GM19438 (cell line): ENCODE results near the gene AICDA.
"Not testable (repeated sequence)": the region's sequence is repeated elsewhere in the genome, so short reads cannot be mapped to it uniquely, and the experiment has no call there.

Experiments used
- ATAC-seq: cut with Tn5 transposase; IDR thresholded peaks from one replicate; pipeline ENCODE4 v1.9.1; 2021; ENCODE audit warnings: low read depth; ENCODE audit not compliant: unreplicated experiment

Gene AICDA

DNA sequence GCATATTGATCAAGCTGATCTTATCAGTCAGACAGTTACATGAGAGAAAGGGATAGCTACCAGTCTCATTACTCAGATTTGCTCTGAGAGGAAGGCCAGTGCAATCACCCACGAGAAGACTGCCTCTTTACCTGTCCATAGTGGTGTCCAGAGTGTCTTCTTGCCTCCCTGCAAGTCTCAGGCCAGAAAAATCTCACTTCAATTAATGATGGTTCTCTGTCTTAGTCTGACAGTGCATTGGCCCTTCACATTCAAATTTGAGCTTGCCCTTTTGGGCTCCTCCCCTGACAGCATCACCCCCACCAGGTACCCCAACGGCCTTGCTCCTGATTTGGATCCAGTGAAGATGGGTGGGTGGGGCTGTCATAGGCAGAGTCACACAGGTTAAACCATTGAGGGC is at the start of gene AICDA:
Gene AICDA (minus strand): TSS at position 231 of the 400 bp plus-strand sequence. CDS start 92 bp downstream, at position 139.
- no peak for ATAC-seq

DNA sequence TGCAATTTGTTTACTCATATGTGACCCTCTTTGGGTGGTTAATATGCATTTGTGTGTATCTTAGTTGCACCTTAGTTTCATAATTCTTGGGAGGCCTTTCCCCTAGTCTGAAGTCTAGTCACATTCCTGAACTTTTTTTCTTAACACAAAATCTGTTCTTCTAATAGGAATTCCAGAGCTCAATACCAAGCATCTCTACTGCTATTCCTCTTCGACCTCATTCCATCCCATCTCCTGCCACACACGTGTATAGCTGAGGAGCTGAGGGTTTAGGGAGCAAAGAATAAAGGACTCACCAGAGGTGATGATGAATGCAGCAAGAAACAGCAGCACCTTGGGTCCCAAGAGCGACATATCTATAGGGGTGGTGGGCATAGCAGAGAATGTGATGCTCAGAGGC is 49.1 kb upstream of the AICDA start:
- ATAC-seq, result no peak

DNA sequence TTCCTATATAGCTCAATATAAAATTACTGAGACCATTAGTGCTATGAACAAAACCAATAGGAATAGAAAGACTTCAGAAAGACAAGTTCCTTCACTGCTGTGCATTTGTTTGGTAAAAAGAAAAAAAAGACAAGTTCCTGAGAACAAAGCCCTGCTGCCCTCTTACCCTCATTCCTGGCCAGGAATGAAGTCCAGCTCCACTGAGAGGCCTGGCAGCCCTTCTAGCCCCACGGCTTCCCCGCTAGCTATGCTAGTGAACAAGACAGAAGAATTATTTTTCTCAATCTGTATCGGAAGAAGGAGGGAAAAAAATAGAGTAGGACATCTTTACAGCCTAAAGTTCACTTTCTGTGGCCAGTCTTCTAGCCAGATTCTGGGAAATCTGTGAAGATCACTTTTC is 48.4 kb upstream of the AICDA start:
- ATAC-seq, result no peak

DNA sequence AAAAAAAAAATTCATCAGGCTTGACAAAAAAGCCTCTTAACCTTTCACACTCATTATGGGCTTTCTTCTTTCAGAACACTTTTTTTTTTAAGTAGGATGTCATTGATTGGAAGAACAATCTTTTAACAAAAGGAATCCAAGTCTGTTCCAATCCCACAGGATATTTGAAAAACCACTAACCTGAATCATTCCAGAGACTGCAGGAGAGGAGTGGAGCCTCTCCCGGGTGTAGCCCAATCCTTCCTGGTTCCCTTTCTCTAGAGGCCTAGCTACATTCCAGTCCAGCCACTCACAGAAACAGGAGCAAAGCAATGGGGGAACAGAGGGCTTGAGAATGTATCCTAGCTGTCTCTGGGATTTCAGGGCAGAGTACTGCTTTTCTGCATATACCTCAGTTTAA is 45.7 kb upstream of the AICDA start:
- no peak for ATAC-seq

DNA sequence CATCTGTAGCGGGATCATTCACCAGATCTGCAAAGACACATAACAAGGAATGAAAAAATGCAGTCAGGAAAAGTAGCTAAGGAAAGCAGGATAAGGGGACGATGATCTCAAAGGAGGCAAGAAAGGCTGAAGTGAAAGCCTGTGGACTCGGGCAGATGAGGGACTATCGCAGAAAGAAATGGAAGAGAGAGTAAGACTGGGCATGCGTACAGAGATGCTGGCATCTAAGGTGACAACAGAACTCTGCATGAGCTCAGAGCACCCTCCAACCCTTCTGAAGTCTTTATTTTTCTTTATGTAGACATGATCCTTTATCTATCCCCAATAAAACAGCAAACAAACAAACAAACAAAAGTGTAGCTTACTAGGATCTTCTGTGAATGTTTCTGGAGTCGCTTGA is 42.8 kb upstream of the AICDA start:
- ATAC-seq, result no peak

DNA sequence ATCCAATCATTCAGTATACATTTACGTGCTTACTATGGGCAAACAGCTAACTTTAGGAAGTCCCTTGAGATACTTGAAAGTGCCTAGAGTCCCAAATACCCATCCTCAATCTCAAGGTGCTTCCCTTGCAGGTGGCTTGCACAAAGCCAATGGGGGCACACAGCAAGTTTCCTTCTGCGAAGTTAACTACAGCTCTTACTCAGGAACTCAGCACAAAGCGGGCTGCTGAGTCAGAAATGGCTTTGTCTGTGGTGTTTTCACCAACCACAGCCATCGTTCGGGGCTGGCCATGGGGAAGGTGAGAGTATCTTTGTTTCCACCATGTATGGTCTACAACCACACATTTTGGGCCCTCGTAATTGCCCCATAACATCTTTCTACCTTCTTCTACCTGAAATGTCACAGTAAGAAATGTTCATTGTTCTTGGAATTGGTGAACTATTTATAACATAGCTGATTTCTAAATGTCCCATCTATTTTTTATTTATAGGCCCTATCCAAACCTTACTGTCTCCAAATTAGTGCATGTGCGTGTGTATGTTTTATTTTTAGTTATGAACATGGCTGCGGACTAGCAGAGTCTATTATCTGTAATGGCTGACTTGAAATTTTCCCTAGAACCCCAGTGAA is 36.0 kb upstream of the AICDA start:
- ATAC-seq, result peak; percentile 50

DNA sequence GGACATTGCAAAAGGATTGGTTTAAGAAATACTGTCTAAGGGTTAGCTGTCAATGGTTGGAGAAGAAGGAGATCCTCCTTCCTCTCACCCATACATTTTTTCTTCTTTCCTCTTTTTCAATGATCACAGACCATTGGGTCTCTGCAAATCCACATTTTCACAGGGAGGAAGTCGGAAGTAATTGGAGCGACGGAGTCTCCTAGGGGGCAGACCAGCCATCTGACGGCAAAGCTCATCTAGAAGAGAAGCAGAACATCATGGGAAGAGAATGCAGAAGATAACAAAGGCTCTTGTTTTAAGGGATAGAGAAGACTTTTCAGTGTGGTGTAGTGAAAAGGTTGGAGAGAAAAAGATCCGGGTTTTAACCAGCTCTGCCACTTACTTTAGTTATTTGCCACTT is 35.3 kb upstream of the AICDA start:
- ATAC-seq, result no peak

DNA sequence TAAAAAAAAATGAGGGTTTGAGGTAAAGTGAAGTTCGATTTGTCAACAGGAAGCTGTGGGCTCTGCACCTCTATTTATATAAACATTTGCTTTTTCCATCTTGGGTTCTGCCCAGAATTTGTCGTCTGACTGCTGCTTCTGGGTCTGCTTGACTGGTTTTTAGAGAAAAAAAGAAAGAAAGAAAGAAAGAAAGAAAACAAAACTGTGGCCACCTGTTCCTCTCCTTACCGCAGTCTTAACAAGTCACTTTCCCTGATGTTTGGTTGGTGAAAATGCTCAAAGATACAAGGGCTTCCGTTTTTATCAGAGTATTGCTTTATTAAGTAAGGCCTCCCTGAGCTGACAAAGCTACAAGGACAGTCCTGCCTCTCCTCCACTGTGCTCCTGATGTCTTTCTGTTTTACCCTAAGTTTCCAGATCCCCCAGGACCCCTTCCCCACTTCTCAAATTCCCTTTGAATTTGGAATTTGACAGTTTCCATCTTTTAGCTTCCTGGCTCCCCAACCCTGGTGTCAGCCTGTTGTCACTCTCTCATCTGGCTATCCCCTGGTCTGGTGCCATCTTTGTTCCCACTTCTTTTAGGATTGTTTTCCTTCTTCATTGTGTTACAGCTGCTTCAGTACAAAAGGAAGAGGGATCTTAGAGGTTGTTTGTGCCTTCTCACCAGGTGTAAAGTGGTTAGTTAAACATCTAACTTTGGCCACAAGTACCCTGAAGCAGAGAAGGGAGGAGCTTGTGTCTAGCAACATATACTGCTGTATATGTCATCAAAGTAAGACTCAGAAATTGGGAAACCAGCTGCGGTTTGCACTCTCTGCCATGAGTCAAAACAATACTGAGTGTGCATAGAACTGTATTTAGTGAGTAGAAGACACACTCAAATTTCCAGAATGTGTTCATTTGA is 31.9 kb upstream of the AICDA start:
- peak; percentile 68 for ATAC-seq

DNA sequence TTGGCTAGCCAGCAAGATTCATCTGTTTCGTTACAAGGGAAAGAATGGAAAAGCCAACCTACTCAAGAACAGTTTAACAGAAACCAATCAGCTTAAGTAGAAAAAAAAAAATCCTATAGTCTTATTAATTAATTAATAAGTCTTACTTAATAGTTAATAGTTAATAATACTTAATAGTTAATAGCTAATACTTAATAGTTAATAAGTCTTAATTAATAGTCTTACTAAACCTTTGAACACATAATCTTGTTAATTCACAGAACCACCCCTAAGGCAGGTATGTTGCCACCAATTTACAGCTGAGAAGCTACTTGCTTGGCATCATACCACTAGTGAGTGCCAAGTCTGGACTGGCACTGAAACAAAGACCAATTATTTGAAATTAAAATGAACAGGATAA is 30.1 kb upstream of the AICDA start:
- no peak for ATAC-seq

DNA sequence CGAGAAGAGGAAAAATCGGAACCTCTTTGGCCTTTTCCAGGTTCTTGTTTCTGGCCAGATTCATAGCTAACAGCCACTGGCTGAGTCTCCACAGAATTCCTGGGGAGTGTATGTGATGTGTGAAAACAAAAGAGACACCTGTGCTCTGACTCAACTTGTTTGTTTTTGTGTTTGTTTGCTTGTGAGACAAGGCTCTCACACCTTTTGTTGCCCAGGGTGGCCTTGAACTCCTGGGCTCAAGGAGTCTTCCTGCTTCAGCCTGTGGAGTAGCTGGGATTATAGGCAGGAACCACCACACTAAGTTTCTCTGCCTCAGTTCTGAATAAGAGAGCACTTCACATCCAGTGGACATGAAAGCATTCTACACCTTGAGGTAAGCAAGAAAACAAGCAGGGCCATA is 27.3 kb upstream of the AICDA start:
- no peak for ATAC-seq

DNA sequence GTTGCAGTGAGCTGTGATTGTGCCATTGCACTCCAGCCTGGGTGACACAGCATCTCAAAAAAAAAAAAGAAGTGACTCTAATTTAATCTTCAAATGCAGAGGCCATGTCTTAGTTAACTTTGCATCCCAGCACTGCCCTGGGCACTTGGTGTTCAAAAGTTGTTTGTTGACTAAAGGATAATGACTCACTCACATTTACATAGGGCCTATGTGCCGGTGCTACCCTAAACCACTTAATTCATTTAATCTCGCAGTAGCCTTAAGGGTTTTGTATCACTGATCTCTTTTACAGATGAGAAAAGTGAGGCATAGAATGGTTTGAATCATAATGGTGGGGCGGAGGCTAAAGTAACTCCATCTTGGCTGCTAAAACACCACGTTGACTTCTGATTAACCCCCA is 26.3 kb upstream of the AICDA start:
- no peak for ATAC-seq

DNA sequence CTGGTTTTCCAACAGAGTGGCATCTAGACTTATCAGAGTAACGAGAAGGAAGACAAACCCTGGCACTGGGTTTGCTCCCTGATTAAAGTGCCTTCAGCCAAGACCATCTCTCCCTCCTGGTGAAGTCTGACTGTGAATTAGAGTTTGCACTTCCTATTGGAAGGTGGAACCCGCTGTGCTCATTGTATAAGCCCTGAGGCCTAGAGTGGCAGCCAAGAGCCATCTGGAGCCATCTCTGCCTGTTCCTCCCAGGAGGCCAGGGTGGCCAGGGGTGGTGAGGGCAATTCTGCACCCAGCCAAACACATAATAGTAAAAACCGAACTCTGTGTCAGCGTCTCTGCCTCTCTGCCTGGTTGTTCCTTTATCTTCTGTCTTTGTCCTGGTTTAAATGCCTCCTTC is 25.0 kb upstream of the AICDA start:
- no peak for ATAC-seq

DNA sequence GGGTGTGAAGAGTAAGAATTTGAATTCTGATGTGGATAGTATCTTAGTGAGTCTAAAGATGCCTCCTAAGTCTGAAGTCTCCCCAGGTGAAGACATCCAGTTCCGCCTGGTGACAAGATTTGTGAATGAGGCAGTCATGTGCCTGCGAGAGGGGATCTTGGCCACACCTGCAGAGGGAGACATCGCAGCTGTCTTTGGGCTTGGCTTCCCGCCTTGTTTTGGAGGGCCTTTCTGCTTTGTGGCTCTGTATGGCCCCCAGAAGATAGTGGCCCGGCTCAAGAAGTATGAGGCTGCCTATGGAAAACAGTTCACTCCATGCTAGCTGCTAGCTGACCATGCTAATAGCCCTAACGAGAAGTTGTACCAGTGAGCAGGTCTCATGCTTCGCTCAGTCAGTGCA is 24.6 kb upstream of the AICDA start:
- no peak for ATAC-seq

DNA sequence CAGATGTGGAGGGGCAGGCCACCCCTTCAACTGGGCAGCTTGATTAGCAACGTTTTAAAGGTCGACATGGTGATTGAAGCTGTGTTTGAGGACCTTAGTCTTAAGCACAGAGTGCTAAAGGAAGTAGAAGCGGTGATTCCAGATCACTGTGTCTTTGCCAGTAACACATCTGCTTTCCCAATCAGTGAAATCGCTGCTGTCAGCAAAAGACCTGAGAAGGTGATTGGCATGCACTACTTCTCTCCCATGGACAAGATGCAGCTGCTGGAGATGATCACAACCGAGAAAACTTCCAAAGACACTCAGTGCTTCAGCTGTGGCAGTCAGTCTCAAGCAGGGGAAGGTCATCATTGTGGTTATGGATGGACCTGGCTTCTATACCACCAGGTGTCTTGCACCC is 23.9 kb upstream of the AICDA start:
- ATAC-seq, result no peak

DNA sequence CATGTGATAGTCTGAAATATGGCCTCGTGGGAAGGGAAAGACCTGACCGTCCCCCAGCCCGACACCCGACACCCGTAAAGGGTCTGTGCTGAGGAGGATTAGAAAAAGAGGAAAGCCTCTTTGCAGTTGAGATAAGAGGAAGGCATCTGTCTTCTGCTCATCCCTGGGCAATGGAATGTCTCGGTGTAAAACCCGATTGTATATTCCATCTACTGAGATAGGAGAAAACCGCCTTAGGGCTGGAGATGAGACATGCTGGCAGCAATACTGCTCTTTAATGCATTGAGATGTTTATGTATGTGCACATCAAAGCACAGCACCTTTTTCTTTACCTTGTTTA is 23.3 kb upstream of the AICDA start:
- ATAC-seq, result not testable (repeated sequence)

DNA sequence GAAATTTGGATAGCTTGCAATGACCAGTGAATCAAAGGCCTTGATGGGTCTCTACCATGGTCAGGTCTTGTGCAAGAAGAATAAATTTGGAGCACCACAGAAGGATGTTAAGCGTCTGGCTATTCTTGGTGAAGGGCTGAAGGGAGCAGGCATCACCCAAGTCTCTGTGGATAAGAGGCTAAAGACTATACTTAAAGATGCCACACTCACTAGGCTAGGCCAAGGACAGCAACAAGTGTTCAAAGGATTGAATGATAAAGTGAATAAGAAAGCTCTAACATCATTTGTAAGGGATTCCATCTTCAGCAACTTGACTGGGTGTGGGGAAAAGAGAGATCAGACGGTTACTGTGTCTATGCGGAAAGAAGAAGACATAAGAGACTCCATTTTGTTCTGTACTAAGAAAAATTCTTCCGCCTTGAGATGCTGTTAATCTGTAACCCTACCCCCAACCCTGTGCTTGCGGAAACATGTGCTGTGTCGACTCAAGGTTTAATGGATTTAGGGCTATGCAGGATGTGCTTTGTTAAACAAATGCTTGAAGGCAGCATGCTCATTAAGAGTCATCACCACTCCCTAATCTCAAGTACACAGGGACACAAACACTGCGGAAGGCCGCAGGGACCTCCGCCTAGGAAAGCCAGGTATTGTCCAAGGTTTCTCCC is 22.8 kb upstream of the AICDA start:
- not testable (repeated sequence) for ATAC-seq

DNA sequence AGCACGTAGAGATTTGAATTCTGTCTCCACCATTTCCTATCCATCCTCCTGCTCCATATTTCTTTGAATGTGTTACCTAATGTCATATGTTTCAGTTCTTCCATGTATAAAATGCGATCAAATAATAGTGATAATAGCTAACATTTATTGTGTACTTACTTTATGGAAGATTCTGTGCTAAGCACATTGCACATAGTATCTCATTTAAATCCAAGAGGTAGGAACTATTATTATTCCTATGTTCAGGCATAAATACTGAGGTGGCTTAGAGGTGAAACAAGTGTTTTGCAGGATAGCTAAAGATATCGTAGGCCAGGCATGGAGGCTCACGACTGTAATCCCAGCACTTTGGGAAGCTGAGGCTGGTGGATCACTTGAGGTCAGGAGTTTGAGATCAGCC is 17.5 kb upstream of the AICDA start:
- no peak for ATAC-seq

DNA sequence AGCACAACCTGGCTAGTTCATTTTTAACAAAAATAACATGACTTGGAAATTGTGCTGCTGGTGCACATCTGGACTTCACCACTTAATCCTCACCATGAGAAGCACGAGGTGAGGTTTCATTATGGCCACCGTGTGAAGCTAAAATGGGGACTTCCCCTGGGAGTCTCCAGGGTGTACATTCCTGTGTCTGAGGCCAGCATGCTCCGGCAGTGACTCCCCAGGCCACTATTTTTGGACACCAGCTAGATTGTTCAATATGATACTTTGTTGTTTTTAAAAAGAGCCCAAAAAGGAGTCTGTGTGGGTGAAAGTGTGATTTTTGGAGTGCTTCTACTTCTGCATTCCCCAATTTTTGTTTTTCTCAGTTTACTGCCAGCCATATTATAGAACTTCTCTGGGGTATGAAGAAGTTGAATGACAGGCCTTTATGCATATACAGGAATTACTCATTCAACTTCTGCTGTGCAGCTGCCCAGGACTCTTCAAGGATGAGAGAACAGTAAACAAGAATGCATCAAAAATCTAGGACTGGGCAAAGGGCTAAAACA is 16.9 kb upstream of the AICDA start:
- ATAC-seq, result peak; percentile 95

DNA sequence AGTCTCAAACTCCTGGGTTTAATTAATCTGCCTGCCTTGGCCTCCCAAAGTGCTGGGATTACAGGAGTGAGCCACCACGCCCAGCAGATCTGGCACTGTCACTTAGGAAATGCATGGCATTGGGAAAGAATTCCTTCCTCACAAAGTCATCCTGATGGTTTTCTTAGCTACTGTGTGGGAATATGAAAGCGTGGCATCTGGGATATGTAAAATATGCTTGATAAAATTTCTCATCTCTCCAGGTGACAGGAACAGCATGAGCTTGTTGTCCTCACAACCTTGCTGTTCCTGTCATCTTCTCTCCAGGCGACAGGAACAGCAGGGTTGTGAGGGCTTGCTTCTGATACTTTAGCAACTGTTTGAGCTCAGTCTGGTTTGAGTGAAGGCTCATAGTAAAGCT is 16.1 kb upstream of the AICDA start:
- ATAC-seq, result no peak

DNA sequence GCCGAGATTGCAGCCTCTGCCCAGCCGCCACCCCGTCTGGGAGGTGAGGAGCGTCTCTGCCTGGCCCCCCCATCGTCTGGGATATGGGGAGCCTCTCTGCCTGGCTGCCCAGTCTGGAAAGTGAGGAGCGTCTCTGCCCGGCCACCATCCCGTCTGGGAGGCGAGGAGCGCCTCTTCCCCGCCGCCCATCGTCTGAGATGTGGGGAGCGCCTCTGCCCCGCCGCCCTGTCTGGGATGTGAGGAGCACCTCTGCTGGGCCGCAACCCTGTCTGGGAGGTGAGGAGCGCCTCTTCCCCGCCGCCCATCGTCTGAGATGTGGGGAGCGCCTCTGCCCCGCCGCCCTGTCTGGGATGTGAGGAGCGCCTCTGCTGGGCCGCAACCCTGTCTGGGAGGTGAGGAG is 12.1 kb upstream of the AICDA start:
- not testable (repeated sequence) for ATAC-seq

DNA sequence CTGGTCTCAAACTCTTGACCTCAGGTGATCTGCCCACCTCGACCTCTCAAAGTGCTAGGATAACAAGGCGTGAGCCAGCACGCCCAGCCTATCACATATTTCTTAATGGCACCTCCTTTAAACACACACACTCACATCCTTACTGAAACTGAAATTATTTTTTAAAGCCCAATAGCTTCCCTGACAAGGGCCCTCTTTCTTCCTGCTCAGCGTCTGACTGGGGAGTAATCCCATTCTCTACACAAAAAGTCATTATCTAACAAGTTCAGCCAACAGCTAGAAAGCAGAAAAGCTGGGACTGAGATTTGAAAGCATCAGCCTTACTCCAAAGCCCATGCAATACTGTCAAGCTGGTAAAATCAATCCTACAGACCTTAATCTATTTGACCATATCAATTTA is 10.0 kb upstream of the AICDA start:
- no peak for ATAC-seq
